PC-3 (cell line): ENCODE data around the gene LY6G6F. TPM values are rescaled to one million over a fixed set of nuclear protein-coding genes. Genes with fewer than 3 reads are reported as not detected.

Experiments
- ATAC-seq: fragments of 200-7000 bp; cut with Tn5 transposase; 2 replicates; pipeline ENCODE4 v1.9.1; 2020; ENCODE audit warnings: mild to moderate bottlenecking, moderate library complexity
- BruUV-seq: library from RNA; stranded (reverse); fragments of 400-500 nt; replicated peaks from 2 replicates; lab custom pipeline; 2021; lab: Mats Ljungman, UMichigan
- CTCF ChIA-PET: fragments of 300-600 bp; sonication (Branson Sonifier 250); formaldehyde crosslinking; loops from one replicate; lab custom pipeline; 2022; ENCODE audit warnings: antibody characterized with exemption; lab: Charles Lee
- POLR2A ChIA-PET: fragments of 300-600 bp; sonication (Branson Sonifier 250); formaldehyde crosslinking; loops from one replicate; lab custom pipeline; 2022; ENCODE audit warnings: antibody characterized with exemption; ENCODE audit not compliant: unreplicated experiment; lab: Charles Lee
- DNase-seq: peaks from one replicate; pipeline ENCODE4 v3.0.0-alpha.2; 2015
- H2AFZ ChIP-seq: fragments of 300-600 bp; sonication (generic); 2 replicates; pipeline ENCODE4 v1.6.0; 2016; ENCODE audit warnings: antibody characterized with exemption, low read length
- H3F3A ChIP-seq: fragments of 300-600 bp; sonication (generic); one replicate; pipeline ENCODE4 v1.6.0; 2017; ENCODE audit warnings: antibody characterized with exemption, low read length, control low read depth, mild to moderate bottlenecking; ENCODE audit not compliant: unreplicated experiment
- H3K27ac ChIP-seq: fragments of 300-600 bp; sonication (generic); 2 replicates; pipeline ENCODE4 v1.5.1; 2016; ENCODE audit warnings: mild to moderate bottlenecking, low read length
- H3K27me3 ChIP-seq: fragments of 300-600 bp; sonication (generic); 2 replicates; pipeline ENCODE4 v1.6.1; 2016; ENCODE audit warnings: low read length, mixed read lengths
- H3K36me3 ChIP-seq: fragments of 300-600 bp; sonication (generic); 2 replicates; pipeline ENCODE4 v1.6.1; 2016; ENCODE audit warnings: low read depth, mixed run types, low read length, mixed read lengths
- H3K4me1 ChIP-seq: fragments of 300-600 bp; sonication (generic); 2 replicates; pipeline ENCODE4 v1.5.1; 2016; ENCODE audit warnings: low read length; ENCODE audit not compliant: insufficient read depth
- H3K4me2 ChIP-seq: fragments of 300-600 bp; sonication (generic); 2 replicates; pipeline ENCODE4 v1.6.0; 2016; ENCODE audit warnings: low read length
- H3K4me3 ChIP-seq: fragments of 300-600 bp; sonication (generic); 2 replicates; pipeline ENCODE4 v1.5.1; 2016; ENCODE audit warnings: mild to moderate bottlenecking, low read length, mixed read lengths
- H3K79me2 ChIP-seq: fragments of 300-600 bp; sonication (generic); 2 replicates; pipeline ENCODE4 v1.6.1; 2017; ENCODE audit warnings: low read length, mixed read lengths
- H3K9ac ChIP-seq: fragments of 300-600 bp; sonication (generic); 2 replicates; pipeline ENCODE4 v1.6.0; 2016; ENCODE audit warnings: mild to moderate bottlenecking, low read length
- H3K9me2 ChIP-seq: fragments of 300-600 bp; sonication (generic); replicated peaks from 2 replicates; pipeline ENCODE4 v1.6.1; 2016; ENCODE audit warnings: mixed run types, low read length, mixed read lengths
- H3K9me3 ChIP-seq: fragments of 300-600 bp; sonication (generic); 2 replicates; pipeline ENCODE4 v1.6.1; 2016; ENCODE audit warnings: low read length, mixed read lengths
- H4K20me1 ChIP-seq: fragments of 300-600 bp; sonication (generic); 2 replicates; pipeline ENCODE4 v1.6.1; 2016; ENCODE audit warnings: low read length, mixed read lengths
- CTCF ChIP-seq: fragments of 300-600 bp; sonication (generic); conservative IDR thresholded peaks from 2 replicates; pipeline ENCODE4 v1.5.1; 2017; ENCODE audit warnings: antibody characterized with exemption, low read depth, mild to moderate bottlenecking, low read length
- EZH2 ChIP-seq: fragments of 300-600 bp; sonication (generic); IDR thresholded peaks from one replicate; pipeline ENCODE4 v1.6.1; 2017; ENCODE audit warnings: antibody characterized with exemption, mild to moderate bottlenecking, low read length; ENCODE audit not compliant: unreplicated experiment
- EZH2phosphoT487 ChIP-seq: fragments of 300-600 bp; sonication (generic); IDR thresholded peaks from 2 replicates; pipeline ENCODE4 v1.6.1; 2018; ENCODE audit warnings: mild to moderate bottlenecking, antibody characterized with exemption, low read length, borderline replicate concordance
- intact Hi-C: fragments of 100-400 bp; cut with micrococcal nuclease; formaldehyde crosslinking; loops from 2 replicates; pipeline ENCODE4 v1.9.0; 2023
- total RNA-seq: library from RNA; depleted of rRNA; stranded (reverse); fragments of >200 nt; gene quantifications from 2 replicates; pipeline ENCODE4 v1.2.3, GENCODE V29; 2014

Gene LY6G6F
- total RNA-seq, 1 experiment from 2014 or later, result not detected

- Histone ChIP-seq H2AFZ (no peak overlapping the region), H3K4me3 (peak overlapping the region; percentile 85), H3K4me2 (peak overlapping the region; percentile 85), H3K27me3 (no peaks in the 10 kb centered on the region), H3K79me2 (peaks cover 41% of the 10 kb centered on the region), H4K20me1 (peaks cover 13% of the 10 kb centered on the region), H3K4me1 (peaks cover 40% of the 10 kb centered on the region), H3K9ac (peak overlapping the region; percentile 91), H3K36me3 (peaks cover 35% of the 10 kb centered on the region), H3K9me2 (no peaks in the 10 kb centered on the region), H3K27ac (peak overlapping the region; percentile 87), H3F3A (peaks cover 4% of the 10 kb centered on the region), H3K9me3 (no peaks in the 10 kb centered on the region)
- BruUV-seq, result no TSS peak
- DNase-seq, result no peak
- ChIA-PET CTCF (no interaction called here), POLR2A (no interaction called here)
- TF ChIP-seq EZH2phosphoT487, result no peak
- no peak for TF ChIP-seq EZH2
- TF ChIP-seq CTCF, result no peak
- no peak for ATAC-seq
- intact Hi-C loops, result no loop called here
Measured at GRCh38 chr6:31734247-31734820, 27.7 kb downstream of the LY6G6F start.

- Histone ChIP-seq H3F3A (peaks cover 4% of the 10 kb centered on the region), H2AFZ (no peak overlapping the region), H3K4me2 (peak overlapping the region; percentile 85), H3K79me2 (peaks cover 41% of the 10 kb centered on the region), H3K4me3 (peak overlapping the region; percentile 85), H3K9ac (peak overlapping the region; percentile 91), H3K9me3 (no peaks in the 10 kb centered on the region), H3K27me3 (no peaks in the 10 kb centered on the region), H3K9me2 (no peaks in the 10 kb centered on the region), H3K4me1 (peaks cover 41% of the 10 kb centered on the region), H4K20me1 (peaks cover 13% of the 10 kb centered on the region), H3K36me3 (peaks cover 35% of the 10 kb centered on the region), H3K27ac (peak overlapping the region; percentile 87)
- intact Hi-C loops, result loop anchor here (5.0 kb wide), 2 partner anchors 82 to 97 kb away; partner anchors contain the start of genes HSPA1A and HSPA1L
- CTCF ChIA-PET, result interaction anchor here (0.6 kb wide), 1 partner anchor 61 kb away, joined by 3 read pairs; no protein-coding TSS in a partner anchor
- ATAC-seq (peak; percentile 17), DNase-seq (peak; percentile 70)
- POLR2A ChIA-PET, result interaction anchor here (1.3 kb wide), 1 partner anchor 92 kb away, joined by 4 read pairs; the partner anchor contains the start of gene HSPA1B
- BruUV-seq, result no TSS peak
- TF ChIP-seq EZH2phosphoT487, result no peak
- no peak for TF ChIP-seq CTCF
- TF ChIP-seq EZH2, result no peak
Measured at GRCh38 chr6:31734821-31735406, 28.2 kb downstream of the LY6G6F start.
